Measurements from ENCODE around the gene RBP3.

The RBP3 gene

DNA sequence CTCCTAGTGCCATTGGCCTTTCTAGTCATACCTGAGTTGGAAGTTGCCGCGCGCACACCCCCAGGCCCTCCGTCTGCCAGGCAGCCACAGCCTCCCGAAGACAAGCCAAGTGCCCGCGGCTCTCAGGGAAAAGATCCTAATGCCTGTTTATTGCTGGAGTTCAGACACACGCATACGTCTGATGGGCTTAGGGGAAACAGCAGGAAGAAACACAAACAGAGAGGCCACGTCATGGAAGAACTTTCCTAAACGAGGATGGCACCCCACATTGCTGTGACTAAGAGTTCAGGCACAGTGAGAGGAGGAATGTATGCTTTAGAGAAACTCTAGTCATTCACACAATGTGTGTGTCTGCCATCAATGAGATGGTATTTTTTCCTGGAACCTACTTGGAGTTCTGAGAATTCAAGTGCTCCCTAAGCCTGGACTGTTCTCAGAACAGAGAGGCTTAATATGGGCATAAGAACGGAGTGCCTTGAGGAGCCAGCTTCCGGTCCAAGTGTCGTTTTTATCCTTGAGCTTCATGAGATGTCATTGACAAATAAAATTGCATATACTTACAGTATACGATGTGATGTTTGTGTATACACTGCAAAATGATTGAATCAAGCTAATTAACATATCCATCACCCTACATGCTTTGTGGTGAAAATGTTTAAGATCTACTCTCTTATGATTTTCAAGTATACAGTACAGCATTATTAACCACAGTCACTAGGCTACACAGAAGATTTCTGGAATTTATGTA is 11.6 kb upstream of the RBP3 start:
- no peak for DNase-seq (ENCODE audit: low read depth in 2 of 2)

DNA sequence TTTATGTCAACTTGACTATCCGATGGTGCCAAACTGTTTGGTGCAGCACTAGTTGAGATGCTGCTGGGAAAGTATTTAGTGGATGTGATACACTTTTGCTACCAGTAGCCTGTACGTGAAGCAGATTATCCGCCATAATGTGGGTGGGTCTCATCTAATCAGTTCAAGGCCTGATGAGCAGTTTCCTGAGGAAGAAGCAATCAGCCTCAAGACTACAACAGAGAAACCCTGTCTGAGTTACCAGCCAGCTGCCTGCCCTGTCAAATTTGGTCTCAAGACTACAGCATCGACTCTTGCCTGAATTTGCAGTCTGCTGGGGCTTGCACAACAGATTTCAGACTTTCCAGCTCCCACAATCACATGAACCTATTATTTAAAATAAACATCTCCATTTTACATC is 10.9 kb upstream of the RBP3 start:
- no peak for DNase-seq (ENCODE audit: low read depth in 2 of 2)

- DNase-seq (ENCODE audit: low read depth in 2 of 2): no peak
Observed at GRCh38 chr10:47339186-47339735, 8.9 kb upstream of the RBP3 start.

- no peak for DNase-seq (ENCODE audit: low read depth in 2 of 2)
Observed at GRCh38 chr10:47339759-47340607, 8.2 kb upstream of the RBP3 start.

DNA sequence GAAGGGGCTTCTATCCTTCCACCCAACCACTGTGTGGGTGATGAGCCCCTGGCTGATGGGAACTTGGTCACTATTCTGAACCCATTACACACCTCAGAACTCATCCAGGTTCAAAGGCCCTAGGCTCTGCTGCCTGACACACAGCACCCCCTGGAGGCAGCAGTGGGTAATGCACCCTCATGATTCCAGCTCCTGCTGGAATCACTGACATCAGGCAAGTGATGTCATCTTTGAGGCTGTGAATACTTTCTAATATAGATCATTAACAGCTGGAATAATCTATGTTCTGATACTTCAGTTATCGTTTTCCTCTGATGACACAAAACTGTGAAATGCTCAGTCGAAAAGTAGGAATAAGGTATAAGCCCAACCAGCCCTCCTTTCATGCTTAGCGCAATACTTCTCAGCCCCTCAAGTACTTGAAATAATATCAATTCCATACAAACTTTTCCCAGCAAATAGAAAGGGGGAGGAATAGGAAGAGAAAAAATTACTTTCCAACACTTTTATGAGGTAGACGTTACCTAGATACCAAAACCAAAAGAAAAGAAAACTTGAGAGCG is 7.5 kb upstream of the RBP3 start:
- DNase-seq (ENCODE audit: low read depth in 2 of 2): peak; percentile 38 to 44

GRCh38 chr10:47344996-47345870 is 2.9 kb upstream of the RBP3 start:
- DNase-seq (ENCODE audit: low read depth in 2 of 2): no peak

DNA sequence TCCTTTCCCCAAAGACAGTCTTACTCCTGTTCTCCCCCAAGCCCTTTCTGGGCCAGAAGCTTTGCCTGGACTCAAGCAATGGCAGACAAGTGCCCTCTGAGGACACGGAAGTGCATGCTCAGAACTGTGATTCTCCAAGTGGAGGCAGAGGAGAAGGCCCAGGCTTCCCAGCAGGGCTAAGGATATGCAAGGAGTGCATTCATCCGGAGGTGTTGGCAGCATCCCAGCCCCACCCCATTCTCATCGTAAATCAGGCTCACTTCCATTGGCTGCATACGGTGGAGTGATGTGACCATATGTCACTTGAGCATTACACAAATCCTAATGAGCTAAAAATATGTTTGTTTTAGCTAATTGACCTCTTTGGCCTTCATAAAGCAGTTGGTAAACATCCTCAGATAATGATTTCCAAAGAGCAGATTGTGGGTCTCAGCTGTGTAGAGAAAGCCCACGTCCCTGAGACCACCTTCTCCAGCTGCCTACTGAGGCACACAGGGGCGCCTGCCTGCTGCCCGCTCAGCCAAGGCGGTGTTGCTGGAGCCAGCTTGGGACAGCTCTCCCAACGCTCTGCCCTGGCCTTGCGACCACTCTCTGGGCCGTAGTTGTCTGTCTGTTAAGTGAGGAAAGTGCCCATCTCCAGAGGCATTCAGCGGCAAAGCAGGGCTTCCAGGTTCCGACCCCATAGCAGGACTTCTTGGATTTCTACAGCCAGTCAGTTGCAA is 1.4 kb upstream of the RBP3 start:
- no peak for DNase-seq (ENCODE audit: low read depth in 2 of 2)

DNA sequence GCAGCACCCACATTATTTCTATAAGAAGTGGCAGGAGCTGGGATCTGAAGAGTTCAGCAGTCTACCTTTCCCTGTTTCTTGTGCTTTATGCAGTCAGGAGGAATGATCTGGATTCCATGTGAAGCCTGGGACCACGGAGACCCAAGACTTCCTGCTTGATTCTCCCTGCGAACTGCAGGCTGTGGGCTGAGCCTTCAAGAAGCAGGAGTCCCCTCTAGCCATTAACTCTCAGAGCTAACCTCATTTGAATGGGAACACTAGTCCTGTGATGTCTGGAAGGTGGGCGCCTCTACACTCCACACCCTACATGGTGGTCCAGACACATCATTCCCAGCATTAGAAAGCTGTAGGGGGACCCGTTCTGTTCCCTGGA is 874 bp upstream of the RBP3 start:
- no peak for DNase-seq (ENCODE audit: low read depth in 2 of 2)

DNA sequence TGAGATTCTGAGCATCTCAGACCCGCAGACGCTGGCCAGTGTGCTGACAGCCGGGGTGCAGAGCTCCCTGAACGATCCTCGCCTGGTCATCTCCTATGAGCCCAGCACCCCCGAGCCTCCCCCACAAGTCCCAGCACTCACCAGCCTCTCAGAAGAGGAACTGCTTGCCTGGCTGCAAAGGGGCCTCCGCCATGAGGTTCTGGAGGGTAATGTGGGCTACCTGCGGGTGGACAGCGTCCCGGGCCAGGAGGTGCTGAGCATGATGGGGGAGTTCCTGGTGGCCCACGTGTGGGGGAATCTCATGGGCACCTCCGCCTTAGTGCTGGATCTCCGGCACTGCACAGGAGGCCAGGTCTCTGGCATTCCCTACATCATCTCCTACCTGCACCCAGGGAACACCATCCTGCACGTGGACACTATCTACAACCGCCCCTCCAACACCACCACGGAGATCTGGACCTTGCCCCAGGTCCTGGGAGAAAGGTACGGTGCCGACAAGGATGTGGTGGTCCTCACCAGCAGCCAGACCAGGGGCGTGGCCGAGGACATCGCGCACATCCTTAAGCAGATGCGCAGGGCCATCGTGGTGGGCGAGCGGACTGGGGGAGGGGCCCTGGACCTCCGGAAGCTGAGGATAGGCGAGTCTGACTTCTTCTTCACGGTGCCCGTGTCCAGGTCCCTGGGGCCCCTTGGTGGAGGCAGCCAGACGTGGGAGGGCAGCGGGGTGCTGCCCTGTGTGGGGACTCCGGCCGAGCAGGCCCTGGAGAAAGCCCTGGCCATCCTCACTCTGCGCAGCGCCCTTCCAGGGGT is 703 bp downstream of the RBP3 start:
- DNase-seq (ENCODE audit: low read depth in 2 of 2): no peak

- no peak for DNase-seq (ENCODE audit: low read depth in 2 of 2)
Observed at GRCh38 chr10:47349516-47349915, 1.4 kb downstream of the RBP3 start.

DNA sequence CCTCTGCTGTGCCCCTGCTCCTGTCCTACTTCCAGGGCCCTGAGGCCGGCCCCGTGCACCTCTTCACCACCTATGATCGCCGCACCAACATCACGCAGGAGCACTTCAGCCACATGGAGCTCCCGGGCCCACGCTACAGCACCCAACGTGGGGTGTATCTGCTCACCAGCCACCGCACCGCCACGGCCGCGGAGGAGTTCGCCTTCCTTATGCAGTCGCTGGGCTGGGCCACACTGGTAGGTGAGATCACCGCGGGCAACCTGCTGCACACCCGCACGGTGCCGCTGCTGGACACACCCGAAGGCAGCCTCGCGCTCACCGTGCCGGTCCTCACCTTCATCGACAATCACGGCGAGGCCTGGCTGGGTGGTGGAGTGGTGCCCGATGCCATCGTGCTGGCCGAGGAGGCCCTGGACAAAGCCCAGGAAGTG is 1.8 kb downstream of the RBP3 start:
- DNase-seq (ENCODE audit: low read depth in 2 of 2): no peak

GRCh38 chr10:47350671-47351640 is 2.8 kb downstream of the RBP3 start:
- no peak for DNase-seq (ENCODE audit: low read depth in 2 of 2)

- DNase-seq (ENCODE audit: low read depth in 2 of 2): no peak
Observed at GRCh38 chr10:47351899-47352815, 4.0 kb downstream of the RBP3 start.

GRCh38 chr10:47353351-47353750 is 5.2 kb downstream of the RBP3 start:
- DNase-seq (ENCODE audit: low read depth in 2 of 2): no peak

DNA sequence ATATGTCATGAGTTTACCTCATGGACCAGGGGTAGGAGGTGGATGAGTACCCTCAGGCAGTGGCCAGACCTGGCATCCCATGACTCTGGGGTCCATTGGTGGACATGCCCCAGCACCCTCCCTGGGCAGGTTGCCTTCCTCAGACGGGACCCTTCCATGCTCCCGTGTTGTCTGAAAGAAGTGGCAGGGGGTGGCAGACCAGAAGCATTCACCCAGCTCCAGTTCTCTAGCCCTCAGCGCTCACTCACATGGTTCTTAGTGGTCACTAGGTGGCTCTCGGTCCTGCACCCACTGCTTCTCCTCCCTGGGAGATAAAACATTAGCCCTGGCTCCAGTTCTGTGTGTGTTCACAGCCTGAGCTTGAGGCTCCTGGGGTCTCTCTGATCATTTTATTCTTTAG is 6.0 kb downstream of the RBP3 start:
- no peak for DNase-seq (ENCODE audit: low read depth in 2 of 2)

- DNase-seq (ENCODE audit: low read depth in 2 of 2): no peak
Observed at GRCh38 chr10:47354900-47355299, 6.7 kb downstream of the RBP3 start.

DNA sequence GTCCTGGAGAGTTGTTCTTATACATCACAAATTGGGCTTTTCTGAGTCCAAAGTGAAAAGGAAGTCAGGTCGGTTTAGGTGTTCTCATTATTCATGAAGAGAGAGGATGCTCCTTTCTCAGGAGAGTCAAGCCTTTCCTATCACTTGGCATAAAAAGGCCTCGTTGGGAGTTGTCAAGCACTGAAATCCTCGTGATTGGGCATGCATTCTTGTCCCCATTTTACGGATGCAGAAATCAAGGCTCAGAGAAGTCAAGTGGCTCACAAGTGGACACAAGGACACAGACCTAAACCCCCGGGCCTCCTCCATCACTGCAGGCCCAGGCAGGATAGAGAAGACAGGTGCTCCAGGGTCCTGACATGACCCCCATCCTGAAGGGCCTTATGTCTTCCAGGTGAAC is 8.5 kb downstream of the RBP3 start:
- DNase-seq (ENCODE audit: low read depth in 2 of 2): no peak

- DNase-seq (ENCODE audit: low read depth in 2 of 2): no peak
Observed at GRCh38 chr10:47357131-47357582, 9.0 kb downstream of the RBP3 start.

Measured in activated CD8-positive, alpha-beta memory T cell treated with anti-CD3 and anti-CD28 coated beads for 4 hours (primary cell).